Activated naive CD8-positive, alpha-beta T cell treated with anti-CD3 and anti-CD28 coated beads, Interleukin-2, amount 10 ng/mL, durations not matched to agents 7 days and 5 days (primary cell): ENCODE results near the gene LSAMP. TPM values are rescaled to one million over a fixed set of nuclear protein-coding genes. Genes with fewer than 3 reads are reported as not detected.

Experiments used
- ATAC-seq: fragments of 150-1000 bp; cut with Tn5 transposase; one replicate; pipeline ENCODE4 v1.10.0; 2021; ENCODE audit warnings: low read depth, moderate library complexity
- POLR2A ChIA-PET: fragments of 350-600 bp; sonication (Branson Sonifier 250); formaldehyde crosslinking; loops from one replicate; lab custom pipeline; 2021; ENCODE audit warnings: antibody characterized with exemption; lab: Charles Lee
- DNase-seq: peaks from one replicate; pipeline ENCODE4 v3.0.0; 2021
- H3K27ac Mint-ChIP-seq: one replicate; pipeline ENCODE4 v1.8.0; 2022; ENCODE audit warnings: mild to moderate bottlenecking, mixed read lengths
- H3K27me3 Mint-ChIP-seq: one replicate; pipeline ENCODE4 v1.8.0; 2022; ENCODE audit warnings: mild to moderate bottlenecking, moderate library complexity, mixed read lengths
- H3K36me3 Mint-ChIP-seq: one replicate; pipeline ENCODE4 v1.8.0; 2021; ENCODE audit warnings: mild to moderate bottlenecking, mixed read lengths
- H3K4me1 Mint-ChIP-seq: one replicate; pipeline ENCODE4 v1.8.0; 2021; ENCODE audit warnings: mixed read lengths
- H3K4me3 Mint-ChIP-seq: one replicate; pipeline ENCODE4 v1.8.0; 2022; ENCODE audit warnings: mild to moderate bottlenecking, moderate library complexity, mixed read lengths
- H3K9me3 Mint-ChIP-seq: one replicate; pipeline ENCODE4 v1.8.0; 2021; ENCODE audit warnings: mixed read lengths
- total RNA-seq, 2 experiments: library from RNA; stranded (reverse); gene quantifications; one replicate each; pipeline ENCODE4 v1.2.3, GENCODE V29; 2021

Gene LSAMP
- total RNA-seq, 2 experiments from 2014 or later: not detected

DNA sequence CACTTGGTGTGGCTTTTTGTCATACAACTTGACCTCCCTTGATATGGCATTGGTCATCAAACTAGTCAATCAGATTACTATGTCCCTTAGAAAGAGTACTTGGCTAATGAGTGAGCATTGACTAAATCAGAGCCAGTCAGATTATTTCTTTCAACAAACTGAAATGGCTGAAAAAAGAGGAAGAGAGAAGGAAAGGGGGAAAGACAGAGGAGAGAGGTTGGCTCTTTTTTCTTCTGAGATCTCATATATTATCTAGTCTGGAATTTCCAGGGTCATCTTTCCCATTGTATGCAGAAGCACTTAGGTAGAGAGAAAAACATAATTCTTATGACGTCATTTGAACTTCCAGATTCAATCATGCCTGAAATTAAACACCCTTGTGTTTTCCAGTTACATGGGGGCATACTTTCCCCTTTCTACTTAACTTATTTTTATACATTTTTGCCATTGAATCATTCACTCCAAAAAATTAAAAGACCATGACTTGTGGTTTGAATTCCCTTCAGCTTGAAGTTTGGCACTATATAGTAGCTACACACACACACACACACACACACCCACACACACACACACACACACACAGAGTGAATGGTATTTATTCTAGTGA is 387.8 kb downstream of the LSAMP start:
- no peaks in the 10 kb centered on the region for H3K27me3 Mint-ChIP-seq
- H3K36me3 Mint-ChIP-seq: no peaks in the 10 kb centered on the region
- ATAC-seq (no peak), DNase-seq (no peak)
- no peak overlapping the region for H3K27ac Mint-ChIP-seq
- H3K4me1 Mint-ChIP-seq: no peaks in the 10 kb centered on the region
- no peak overlapping the region for H3K4me3 Mint-ChIP-seq
- peaks cover 2% of the 10 kb centered on the region for H3K9me3 Mint-ChIP-seq
- POLR2A ChIA-PET: no interaction called here

DNA sequence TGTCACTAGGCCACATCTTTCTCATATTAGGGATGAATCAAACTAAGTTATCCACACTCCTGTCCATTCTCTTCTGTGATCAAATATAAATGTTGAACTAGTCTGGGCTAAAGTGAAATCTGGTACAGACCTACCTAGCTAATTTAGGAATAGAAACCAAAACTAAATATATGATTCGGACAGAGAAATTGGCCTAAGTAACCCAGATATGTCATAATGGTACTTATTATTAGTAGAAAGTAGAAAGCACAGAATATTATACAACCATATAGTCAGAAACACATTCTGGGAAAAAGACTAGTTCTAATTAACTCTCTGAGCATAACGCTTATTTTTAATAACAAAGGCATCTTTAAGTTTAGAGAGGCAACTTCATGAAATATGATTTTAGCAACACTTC is 389.0 kb downstream of the LSAMP start:
- POLR2A ChIA-PET: no interaction called here

DNA sequence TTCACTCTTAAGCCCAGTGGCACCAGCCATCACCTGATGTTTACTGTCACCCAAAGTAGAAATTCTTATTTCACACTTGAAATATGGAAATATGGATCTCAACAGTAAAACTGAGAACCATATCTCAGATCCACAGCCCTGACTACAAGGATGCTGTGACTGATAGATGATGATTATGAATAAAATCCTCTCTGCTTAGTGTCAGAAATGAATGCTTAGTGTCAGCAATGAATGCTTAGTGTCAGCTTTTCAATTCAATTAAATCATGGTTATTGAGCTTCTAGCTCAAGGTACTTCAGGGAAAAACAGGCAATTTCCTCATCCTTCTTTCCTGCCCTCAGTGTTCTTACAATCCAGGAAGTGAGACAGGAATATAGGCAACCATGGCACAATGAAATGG is 392.3 kb downstream of the LSAMP start:
- peaks cover 2% of the 10 kb centered on the region for H3K9me3 Mint-ChIP-seq
- H3K36me3 Mint-ChIP-seq: no peaks in the 10 kb centered on the region
- POLR2A ChIA-PET: no interaction called here
- no peak overlapping the region for H3K27ac Mint-ChIP-seq
- no peaks in the 10 kb centered on the region for H3K27me3 Mint-ChIP-seq
- no peak for DNase-seq
- ATAC-seq: no peak
- H3K4me1 Mint-ChIP-seq: no peaks in the 10 kb centered on the region
- no peak overlapping the region for H3K4me3 Mint-ChIP-seq

More for the DNA sequence above, 389.0 kb downstream of the LSAMP start:
- DNase-seq (no peak), ATAC-seq (no peak)
- Mint-ChIP-seq H3K27ac (no peak overlapping the region), H3K4me1 (no peaks in the 10 kb centered on the region), H3K9me3 (peaks cover 2% of the 10 kb centered on the region), H3K36me3 (no peaks in the 10 kb centered on the region), H3K4me3 (no peak overlapping the region), H3K27me3 (no peaks in the 10 kb centered on the region)

DNA sequence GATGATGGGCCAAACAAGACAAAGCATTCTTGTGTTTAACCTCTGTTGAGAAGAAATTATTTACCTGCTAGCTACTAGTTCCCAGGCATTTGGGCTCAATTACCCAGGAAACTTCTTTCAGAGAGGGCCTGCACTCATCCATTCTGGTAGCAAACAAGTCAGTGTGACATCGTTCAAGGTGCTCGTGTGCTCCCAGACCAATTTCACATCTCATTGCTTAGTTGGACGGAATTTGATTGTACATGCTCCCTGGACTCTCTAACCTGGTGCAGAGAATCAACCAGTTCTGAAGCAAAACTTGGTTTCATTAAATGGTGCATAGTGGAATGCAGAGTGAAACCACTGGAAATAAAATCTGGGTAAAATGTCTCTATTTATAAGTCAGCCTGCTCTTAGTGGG is 392.7 kb downstream of the LSAMP start:
- ATAC-seq (no peak), DNase-seq (no peak)
- Mint-ChIP-seq H3K27me3 (no peaks in the 10 kb centered on the region), H3K36me3 (no peaks in the 10 kb centered on the region), H3K9me3 (peaks cover 2% of the 10 kb centered on the region), H3K4me3 (no peak overlapping the region), H3K27ac (no peak overlapping the region), H3K4me1 (no peaks in the 10 kb centered on the region)
- POLR2A ChIA-PET: no interaction called here

DNA sequence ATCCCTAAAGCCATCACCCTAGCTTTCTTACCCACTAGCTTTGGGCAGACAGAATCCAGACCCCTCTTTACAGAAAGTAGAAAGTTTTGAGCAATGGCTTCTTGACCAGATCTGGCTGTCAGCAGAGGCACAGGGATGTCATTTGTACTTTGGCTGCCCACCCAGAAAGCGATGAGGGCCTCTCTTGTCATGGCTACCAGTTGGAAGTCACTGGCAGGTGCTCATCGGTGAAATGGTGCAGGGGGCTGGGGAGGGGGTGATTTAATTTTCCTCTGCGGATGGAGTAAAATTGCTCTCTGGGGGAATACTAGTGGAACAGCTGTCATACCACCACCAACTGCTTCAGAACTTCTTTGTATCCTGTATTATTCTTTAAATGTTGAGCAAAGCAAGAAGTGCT is 393.7 kb downstream of the LSAMP start:
- Mint-ChIP-seq H3K4me3 (no peak overlapping the region), H3K36me3 (no peaks in the 10 kb centered on the region), H3K4me1 (no peaks in the 10 kb centered on the region), H3K27me3 (no peaks in the 10 kb centered on the region), H3K9me3 (peaks cover 2% of the 10 kb centered on the region), H3K27ac (no peak overlapping the region)
- no peak for DNase-seq
- POLR2A ChIA-PET: no interaction called here
- no peak for ATAC-seq

DNA sequence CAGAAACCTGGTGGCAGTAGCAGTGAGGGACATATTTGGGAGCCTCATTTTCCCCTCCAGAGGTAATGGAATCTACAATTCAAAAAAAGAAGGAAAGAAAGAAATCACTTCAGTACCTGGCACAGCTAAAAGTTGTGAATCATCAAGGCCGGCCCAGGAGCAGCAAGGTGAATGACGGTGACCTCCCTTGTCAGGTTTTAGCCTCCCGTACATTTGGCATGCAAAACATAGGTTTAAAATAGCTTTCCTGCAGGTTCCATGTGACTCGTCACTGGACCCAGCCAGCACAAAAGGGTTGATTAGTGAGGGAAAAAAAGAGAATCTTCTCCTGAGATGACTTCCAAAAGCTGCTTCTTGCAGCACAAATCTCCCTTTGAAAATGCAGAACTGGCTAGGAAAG is 394.2 kb downstream of the LSAMP start:
- POLR2A ChIA-PET: no interaction called here
- Mint-ChIP-seq H3K4me1 (no peaks in the 10 kb centered on the region), H3K4me3 (no peak overlapping the region), H3K27me3 (no peaks in the 10 kb centered on the region), H3K36me3 (no peaks in the 10 kb centered on the region), H3K27ac (no peak overlapping the region), H3K9me3 (peaks cover 2% of the 10 kb centered on the region)
- DNase-seq (no peak), ATAC-seq (no peak)

DNA sequence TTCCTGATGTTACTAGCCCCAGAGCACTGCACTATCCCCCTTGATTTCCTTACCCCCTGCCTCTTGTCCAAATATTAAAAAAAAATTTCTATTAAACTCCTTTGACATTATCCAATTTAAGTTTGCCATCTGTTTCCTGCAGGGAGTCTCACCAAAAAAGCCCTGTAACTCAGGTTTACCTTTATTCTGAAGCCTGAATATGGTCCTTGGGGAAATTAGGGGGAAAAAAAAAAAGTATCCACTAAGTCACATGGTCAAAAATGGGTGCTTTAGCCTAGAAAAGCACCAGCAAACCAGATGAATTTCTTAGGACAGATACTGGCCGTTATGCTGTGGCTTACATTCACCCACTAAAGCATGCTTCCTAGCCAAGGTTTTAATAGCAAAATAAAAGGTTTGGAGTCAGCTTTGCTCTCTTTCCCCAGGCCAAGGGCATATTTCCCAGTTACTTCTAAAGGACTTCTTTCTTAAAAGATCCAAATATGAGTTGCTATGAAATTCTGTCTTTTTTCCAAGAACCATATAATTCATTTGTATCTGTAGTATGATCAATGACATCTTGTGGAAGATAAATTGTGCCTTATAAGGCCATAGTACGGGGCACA is 394.9 kb downstream of the LSAMP start:
- Mint-ChIP-seq H3K27ac (no peak overlapping the region), H3K36me3 (no peaks in the 10 kb centered on the region)
- POLR2A ChIA-PET: no interaction called here

DNA sequence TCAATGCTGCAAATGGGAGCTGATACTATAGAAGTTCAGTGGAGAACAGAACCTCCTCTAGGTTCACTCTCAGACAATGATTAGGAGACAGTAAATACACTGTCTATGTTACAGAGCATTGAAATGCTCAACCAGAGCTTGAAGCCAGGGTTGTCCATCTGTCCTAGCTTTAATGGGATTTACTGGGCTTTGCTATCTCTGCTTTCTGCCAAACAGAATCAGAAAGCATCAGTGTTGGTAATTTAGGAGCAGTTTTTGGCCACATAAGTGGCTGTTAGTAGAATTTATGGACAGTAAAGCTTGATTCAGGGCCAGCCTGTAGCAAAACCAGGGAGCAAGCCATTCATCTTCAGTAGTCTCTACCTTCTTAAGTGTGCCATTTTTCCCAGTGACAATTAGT is 396.3 kb downstream of the LSAMP start:
- H3K36me3 Mint-ChIP-seq: no peaks in the 10 kb centered on the region
- no peak overlapping the region for H3K27ac Mint-ChIP-seq
- no peaks in the 10 kb centered on the region for H3K27me3 Mint-ChIP-seq
- no peak for DNase-seq
- no peak overlapping the region for H3K4me3 Mint-ChIP-seq
- H3K9me3 Mint-ChIP-seq: peaks cover 2% of the 10 kb centered on the region
- H3K4me1 Mint-ChIP-seq: no peaks in the 10 kb centered on the region
- POLR2A ChIA-PET: no interaction called here
- no peak for ATAC-seq

More for the DNA sequence above, 394.9 kb downstream of the LSAMP start:
- no peak for DNase-seq
- no peak overlapping the region for H3K4me3 Mint-ChIP-seq
- no peak for ATAC-seq
- no peaks in the 10 kb centered on the region for H3K4me1 Mint-ChIP-seq
- H3K27me3 Mint-ChIP-seq: no peaks in the 10 kb centered on the region
- H3K9me3 Mint-ChIP-seq: peaks cover 2% of the 10 kb centered on the region

DNA sequence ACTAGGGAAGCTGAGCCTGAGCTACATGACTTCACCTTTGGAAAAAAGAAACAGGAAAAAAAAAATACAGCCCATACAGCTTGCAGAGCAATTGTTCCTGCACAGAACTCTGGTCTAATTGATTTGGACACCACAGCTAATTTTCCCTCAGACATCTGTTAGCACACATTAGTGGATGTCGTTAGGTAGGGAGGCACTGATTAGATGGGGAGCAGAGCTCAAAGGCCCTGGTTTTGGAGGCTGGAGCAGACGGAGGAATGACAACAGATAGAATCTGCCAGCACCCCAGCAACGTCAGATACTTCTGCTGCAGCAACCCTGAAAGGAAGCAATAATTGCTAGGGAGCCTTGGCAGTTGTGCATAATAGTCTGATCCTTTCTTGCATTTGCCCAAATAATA is 398.9 kb downstream of the LSAMP start:
- H3K4me3 Mint-ChIP-seq: no peak overlapping the region
- no peaks in the 10 kb centered on the region for H3K36me3 Mint-ChIP-seq
- no peaks in the 10 kb centered on the region for H3K4me1 Mint-ChIP-seq
- H3K27me3 Mint-ChIP-seq: no peaks in the 10 kb centered on the region
- H3K9me3 Mint-ChIP-seq: no peaks in the 10 kb centered on the region
- ATAC-seq (no peak), DNase-seq (no peak)
- H3K27ac Mint-ChIP-seq: no peak overlapping the region
- POLR2A ChIA-PET: no interaction called here

DNA sequence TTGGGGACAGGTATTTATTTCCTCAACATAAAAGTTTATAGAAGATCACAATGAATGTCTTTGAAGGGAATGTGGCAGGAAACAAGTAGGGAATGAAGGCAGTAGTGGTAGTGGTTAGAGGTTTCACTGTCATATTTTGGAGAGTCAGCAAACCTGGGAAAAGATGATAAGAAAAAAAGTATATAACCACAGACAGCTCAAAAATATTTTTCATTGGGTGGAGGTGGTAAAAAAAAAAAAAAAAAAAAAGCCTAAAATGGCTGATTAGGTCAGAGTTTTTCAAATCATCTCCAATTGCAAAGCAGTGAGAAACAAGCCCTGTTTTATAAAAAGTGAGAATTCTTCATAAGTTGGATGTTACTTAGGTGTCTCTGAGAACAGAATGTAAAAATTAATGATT is 400.0 kb downstream of the LSAMP start:
- DNase-seq (no peak), ATAC-seq (no peak)
- no peaks in the 10 kb centered on the region for H3K27me3 Mint-ChIP-seq
- H3K9me3 Mint-ChIP-seq: no peaks in the 10 kb centered on the region
- no peak overlapping the region for H3K27ac Mint-ChIP-seq
- no peaks in the 10 kb centered on the region for H3K4me1 Mint-ChIP-seq
- H3K4me3 Mint-ChIP-seq: no peak overlapping the region
- no peaks in the 10 kb centered on the region for H3K36me3 Mint-ChIP-seq
- POLR2A ChIA-PET: no interaction called here

DNA sequence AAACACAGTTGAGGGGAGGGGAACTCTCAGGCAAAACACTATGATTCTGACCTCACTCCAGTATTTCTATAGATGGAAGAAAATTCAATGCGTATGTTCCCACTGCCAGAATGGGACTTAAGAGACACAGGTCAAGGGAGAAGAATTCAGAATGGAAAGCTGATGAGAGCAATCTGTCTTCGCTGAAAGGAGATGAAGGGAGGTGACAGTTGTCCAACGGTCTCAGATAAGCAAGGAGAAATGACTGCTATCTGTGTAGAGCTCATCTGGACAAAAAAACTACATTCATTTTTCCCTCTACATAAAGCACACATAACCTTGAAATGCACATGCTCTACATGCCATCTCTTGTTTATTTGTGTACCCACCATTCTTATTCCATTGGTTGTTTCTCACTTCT is 405.1 kb downstream of the LSAMP start:
- DNase-seq: no peak
- H3K27ac Mint-ChIP-seq: no peak overlapping the region
- no peaks in the 10 kb centered on the region for H3K4me1 Mint-ChIP-seq
- no peak overlapping the region for H3K4me3 Mint-ChIP-seq
- H3K9me3 Mint-ChIP-seq: no peaks in the 10 kb centered on the region
- H3K36me3 Mint-ChIP-seq: no peaks in the 10 kb centered on the region
- H3K27me3 Mint-ChIP-seq: no peaks in the 10 kb centered on the region
- no peak for ATAC-seq
- POLR2A ChIA-PET: no interaction called here

DNA sequence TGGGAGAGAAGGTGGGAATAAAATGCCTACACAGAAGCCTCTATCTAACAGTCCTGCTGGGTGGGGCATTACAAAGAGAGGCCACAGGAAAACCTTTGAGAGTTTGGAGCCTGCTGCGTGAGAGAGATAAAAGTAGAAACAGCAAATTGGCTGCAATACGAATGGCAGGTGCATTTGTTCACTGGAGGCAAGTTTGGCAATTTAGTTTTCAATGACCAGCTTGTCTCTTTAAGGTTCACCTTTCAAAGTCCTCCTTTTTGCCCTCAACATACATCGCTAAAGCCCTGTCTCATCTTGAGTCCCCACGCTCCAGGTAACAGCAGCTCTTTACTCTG is 405.7 kb downstream of the LSAMP start:
- H3K9me3 Mint-ChIP-seq: no peaks in the 10 kb centered on the region
- POLR2A ChIA-PET: no interaction called here
- no peaks in the 10 kb centered on the region for H3K36me3 Mint-ChIP-seq
- DNase-seq (no peak), ATAC-seq (no peak)
- H3K4me3 Mint-ChIP-seq: no peak overlapping the region
- H3K4me1 Mint-ChIP-seq: no peaks in the 10 kb centered on the region
- H3K27me3 Mint-ChIP-seq: no peaks in the 10 kb centered on the region
- no peak overlapping the region for H3K27ac Mint-ChIP-seq

DNA sequence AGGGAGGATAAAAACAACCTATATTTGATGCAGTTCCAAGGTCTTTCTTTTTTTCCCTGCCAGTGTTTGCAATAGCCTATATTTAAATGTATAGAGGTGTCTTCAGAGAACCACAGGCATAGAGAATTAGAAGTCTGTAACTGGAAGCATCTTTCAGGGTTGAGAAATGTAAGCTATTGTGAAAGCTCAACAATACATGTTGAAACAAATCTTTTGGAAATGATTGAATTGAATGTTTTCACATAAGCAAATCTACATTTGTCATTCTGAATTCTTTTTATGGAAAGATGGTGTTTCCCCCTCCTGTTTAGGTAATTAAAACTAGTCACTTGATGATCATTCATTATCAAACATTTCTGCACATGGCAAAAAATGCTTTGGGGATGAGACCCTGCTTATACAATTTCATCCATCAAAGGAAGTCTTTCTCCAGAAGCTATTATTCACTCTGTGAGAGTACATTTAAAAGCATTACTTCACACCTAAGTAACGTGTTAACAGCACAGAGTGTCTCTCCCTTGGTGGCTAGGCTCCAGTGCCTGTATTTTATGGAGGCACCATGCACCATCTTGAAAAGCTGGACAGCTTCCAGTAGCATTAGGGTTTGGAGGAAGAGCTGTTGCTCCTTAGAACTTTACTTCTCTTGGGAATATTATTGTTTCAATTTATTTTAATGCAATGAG is 406.2 kb downstream of the LSAMP start:
- Mint-ChIP-seq H3K36me3 (no peaks in the 10 kb centered on the region), H3K27me3 (no peaks in the 10 kb centered on the region), H3K27ac (no peak overlapping the region), H3K4me1 (no peaks in the 10 kb centered on the region), H3K4me3 (no peak overlapping the region), H3K9me3 (no peaks in the 10 kb centered on the region)
- no peak for DNase-seq
- ATAC-seq: no peak
- POLR2A ChIA-PET: no interaction called here
